Medulla oblongata (tissue), 1 donor: ENCODE data around the gene FCN1.
A peak's percentile ranks its signal among the peaks of the same experiment; 100 is the strongest.
"Not testable (repeated sequence)": the region's sequence is repeated elsewhere in the genome, so short reads cannot be mapped to it uniquely, and the experiment has no call there.

ENCODE experiments used
- DNase-seq: peaks from one replicate; pipeline ENCODE4 v3.0.0-alpha.2; 2015; ENCODE audit errors: extremely low spot score

The FCN1 gene

GRCh38 chr9:134917431-134918373 lies at the start of gene FCN1:
FCN1 (minus strand) TSS chr9:134917912; CDS start chr9:134917871, 41 bp downstream.
- no peak for DNase-seq

- DNase-seq: no peak
Measured at GRCh38 chr9:134966697-134967546, 49.2 kb upstream of the FCN1 start.

GRCh38 chr9:134966270-134966669 lies 48.6 kb upstream of the FCN1 start:
- DNase-seq: no peak

GRCh38 chr9:134965851-134966250 lies 48.1 kb upstream of the FCN1 start:
- no peak for DNase-seq

- no peak for DNase-seq
Measured at GRCh38 chr9:134965411-134965810, 47.7 kb upstream of the FCN1 start.

- no peak for DNase-seq
Measured at GRCh38 chr9:134964271-134965055, 46.8 kb upstream of the FCN1 start.

GRCh38 chr9:134963546-134963945 lies 45.8 kb upstream of the FCN1 start:
- DNase-seq: no peak

GRCh38 chr9:134962973-134963364 lies 45.3 kb upstream of the FCN1 start:
- no peak for DNase-seq

- no peak for DNase-seq
Measured at GRCh38 chr9:134962065-134962972, 44.6 kb upstream of the FCN1 start.

GRCh38 chr9:134961331-134962064 lies 43.8 kb upstream of the FCN1 start:
- no peak for DNase-seq

GRCh38 chr9:134960701-134961181 lies 43.0 kb upstream of the FCN1 start:
- DNase-seq: no peak

- DNase-seq: no peak
Measured at GRCh38 chr9:134959971-134960310, 42.2 kb upstream of the FCN1 start.

GRCh38 chr9:134959126-134959970 lies 41.6 kb upstream of the FCN1 start:
- no peak for DNase-seq

- no peak for DNase-seq
Measured at GRCh38 chr9:134957945-134958227, 40.2 kb upstream of the FCN1 start.

GRCh38 chr9:134957165-134957944 lies 39.6 kb upstream of the FCN1 start:
- DNase-seq: peak; percentile 62

GRCh38 chr9:134956387-134956786 lies 38.7 kb upstream of the FCN1 start:
- DNase-seq: not testable (repeated sequence)

- DNase-seq: no peak
Measured at GRCh38 chr9:134955801-134956200, 38.1 kb upstream of the FCN1 start.

GRCh38 chr9:134955156-134955555 lies 37.4 kb upstream of the FCN1 start:
- no peak for DNase-seq
